Measurements from ENCODE around the gene FXR2.

Gene FXR2

GRCh38 chr17:7569571-7569970, 45.1 kb downstream of the FXR2 start:
- DNase-seq = no peak

GRCh38 chr17:7563115-7563869, 51.4 kb downstream of the FXR2 start:
- no peak for DNase-seq

- DNase-seq = no peak
Observed at GRCh38 chr17:7562208-7562605, 52.5 kb downstream of the FXR2 start.

- DNase-seq = peak; percentile 92
Observed at GRCh38 chr17:7561589-7562207, 53.0 kb downstream of the FXR2 start, which contains the start of gene SENP3. Gene SENP3 (plus strand): TSS chr17:7561919. CDS start chr17:7563077, 1,158 bp downstream.

GRCh38 chr17:7561028-7561575, 53.6 kb downstream of the FXR2 start:
- peak; percentile 92 for DNase-seq

DNA sequence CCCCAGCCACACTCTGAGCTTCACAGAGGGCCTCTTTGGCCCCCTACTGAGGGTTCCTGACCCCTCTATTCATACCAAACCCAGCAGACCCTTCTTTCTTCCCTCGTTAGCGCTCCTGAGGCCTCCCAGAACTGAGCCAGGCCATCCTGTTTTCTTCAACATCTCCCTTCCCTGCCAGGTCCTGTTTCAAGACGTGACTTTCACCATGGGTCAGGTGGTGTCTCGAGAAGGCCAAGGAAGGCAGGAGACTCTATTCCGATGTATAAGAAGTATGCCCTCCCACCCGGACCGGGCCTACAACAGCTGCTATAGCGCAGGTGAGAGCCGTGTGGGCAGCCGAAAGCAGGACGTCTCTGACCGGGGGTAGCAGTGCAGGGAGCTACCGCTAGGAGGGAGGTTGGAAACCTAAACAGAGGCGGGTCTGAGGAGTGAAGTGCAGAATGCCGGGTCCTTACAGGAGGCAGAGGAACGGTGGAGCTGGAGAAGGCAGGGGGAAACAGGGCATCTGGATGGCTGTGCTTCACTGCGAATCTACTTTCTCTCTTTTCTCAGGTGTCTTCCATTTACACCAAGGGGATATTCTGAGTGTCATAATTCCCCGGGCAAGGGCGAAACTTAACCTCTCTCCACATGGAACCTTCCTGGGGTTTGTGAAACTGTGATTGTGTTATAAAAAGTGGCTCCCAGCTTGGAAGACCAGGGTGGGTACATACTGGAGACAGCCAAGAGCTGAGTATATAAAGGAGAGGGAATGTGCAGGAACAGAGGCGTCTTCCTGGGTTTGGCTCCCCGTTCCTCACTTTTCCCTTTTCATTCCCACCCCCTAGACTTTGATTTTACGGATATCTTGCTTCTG, 54.3 kb downstream of the FXR2 start:
- peak; percentile 79 for DNase-seq

DNA sequence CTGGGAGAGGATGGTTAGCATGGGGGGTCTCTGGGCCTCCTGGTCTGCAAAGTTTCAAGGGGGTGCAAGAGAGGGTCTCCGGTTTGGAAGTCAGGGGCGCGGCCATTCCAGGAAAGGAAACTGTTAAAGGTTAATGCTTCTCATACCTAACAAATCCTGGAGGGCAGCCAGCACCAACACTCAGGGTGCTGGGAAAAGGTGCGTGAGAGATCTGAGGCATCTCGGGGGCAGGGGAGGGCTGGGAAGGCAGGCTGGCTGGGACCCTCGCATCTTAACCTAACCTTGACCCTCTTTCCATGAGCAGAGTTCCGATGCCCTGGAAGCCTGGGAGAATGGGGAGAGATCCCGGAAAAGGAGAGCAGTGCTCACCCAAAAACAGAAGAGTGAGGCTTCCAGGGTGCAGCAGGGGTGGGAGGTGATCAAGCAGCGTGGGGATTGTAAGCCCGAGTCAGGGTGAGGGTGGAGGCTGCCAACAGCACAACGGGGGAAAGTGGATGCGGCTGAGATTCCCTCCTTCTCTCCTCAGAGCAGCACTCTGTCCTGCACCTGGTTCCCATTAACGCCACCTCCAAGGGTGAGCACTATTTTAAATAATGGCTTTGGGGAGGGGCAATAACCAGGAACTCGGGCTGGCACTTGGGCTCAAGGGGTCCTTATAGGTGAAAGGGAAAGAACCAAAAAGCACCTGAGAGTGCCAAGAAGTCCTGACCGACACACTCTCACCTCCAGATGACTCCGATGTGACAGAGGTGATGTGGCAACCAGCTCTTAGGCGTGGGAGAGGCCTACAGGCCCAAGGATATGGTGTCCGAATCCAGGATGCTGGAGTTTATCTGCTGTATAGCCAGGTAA, 55.2 kb downstream of the FXR2 start:
- no peak for DNase-seq

- no peak for DNase-seq
Observed at GRCh38 chr17:7558544-7559319, 56.0 kb downstream of the FXR2 start, which contains the start of gene TNFSF13. Gene TNFSF13 (plus strand): TSS chr17:7558750. CDS start chr17:7559040, 290 bp downstream.

DNA sequence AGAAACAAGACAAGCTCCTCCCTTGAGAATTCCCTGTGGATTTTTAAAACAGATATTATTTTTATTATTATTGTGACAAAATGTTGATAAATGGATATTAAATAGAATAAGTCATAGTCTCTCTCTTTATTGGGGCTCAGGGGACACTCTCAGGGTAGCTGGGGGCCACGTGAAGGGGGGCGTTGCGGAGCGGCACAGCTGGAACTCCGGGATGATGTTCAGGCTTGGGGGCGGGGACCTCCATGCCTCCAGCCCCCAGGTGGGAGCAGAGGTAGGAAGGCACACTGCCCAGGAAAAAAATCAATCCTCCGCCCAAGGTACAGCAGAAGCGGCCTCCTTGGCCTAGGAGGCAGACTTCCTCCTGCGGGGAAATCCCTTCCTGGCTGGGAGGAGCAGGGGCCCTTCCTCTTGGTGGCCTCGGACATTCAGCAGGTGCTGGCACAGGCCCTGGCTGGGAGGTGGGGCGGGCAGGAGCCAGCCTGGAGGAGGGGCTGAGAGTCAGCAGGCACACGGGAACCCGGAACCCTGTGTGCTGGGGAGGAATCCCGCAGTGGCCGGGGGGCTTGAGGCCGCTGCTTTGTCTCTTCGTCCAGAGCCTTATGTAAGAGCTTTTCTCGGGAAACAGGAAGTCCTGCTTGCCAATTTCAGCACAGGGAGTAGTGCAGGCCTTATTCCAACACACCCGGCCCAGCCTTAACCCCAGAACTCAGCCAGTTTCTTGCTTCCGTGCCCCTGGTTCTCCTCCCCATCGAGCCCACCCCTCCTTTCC, 56.7 kb downstream of the FXR2 start:
- no peak for DNase-seq

DNA sequence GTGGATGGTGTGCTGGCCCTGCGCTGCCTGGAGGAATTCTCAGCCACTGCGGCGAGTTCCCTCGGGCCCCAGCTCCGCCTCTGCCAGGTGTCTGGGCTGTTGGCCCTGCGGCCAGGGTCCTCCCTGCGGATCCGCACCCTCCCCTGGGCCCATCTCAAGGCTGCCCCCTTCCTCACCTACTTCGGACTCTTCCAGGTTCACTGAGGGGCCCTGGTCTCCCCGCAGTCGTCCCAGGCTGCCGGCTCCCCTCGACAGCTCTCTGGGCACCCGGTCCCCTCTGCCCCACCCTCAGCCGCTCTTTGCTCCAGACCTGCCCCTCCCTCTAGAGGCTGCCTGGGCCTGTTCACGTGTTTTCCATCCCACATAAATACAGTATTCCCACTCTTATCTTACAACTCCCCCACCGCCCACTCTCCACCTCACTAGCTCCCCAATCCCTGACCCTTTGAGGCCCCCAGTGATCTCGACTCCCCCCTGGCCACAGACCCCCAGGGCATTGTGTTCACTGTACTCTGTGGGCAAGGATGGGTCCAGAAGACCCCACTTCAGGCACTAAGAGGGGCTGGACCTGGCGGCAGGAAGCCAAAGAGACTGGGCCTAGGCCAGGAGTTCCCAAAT, 57.4 kb downstream of the FXR2 start:
- no peak for DNase-seq

DNA sequence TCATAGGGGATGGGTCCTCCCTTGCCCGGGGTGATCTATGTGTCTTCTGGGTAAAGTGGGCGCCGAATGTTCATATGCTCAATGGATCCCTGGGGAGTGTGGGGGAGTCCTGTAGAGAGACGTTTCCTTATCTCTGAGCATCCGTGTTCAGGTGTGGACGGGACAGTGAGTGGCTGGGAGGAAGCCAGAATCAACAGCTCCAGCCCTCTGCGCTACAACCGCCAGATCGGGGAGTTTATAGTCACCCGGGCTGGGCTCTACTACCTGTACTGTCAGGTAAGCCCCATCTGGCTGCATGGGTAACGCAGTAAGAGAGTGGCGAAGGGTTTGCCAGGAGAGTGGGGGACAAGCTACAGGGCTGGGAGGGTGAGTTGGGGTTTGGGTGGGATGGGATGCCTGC, 58.1 kb downstream of the FXR2 start:
- no peak for DNase-seq

- DNase-seq = no peak
Observed at GRCh38 chr17:7555320-7555948, 59.3 kb downstream of the FXR2 start.

- no peak for DNase-seq
Observed at GRCh38 chr17:7553356-7553755, 61.3 kb downstream of the FXR2 start.

- no peak for DNase-seq
Observed at GRCh38 chr17:7552621-7553051, 62.1 kb downstream of the FXR2 start.

- no peak for DNase-seq
Observed at GRCh38 chr17:7551396-7551795, 63.3 kb downstream of the FXR2 start.

DNA sequence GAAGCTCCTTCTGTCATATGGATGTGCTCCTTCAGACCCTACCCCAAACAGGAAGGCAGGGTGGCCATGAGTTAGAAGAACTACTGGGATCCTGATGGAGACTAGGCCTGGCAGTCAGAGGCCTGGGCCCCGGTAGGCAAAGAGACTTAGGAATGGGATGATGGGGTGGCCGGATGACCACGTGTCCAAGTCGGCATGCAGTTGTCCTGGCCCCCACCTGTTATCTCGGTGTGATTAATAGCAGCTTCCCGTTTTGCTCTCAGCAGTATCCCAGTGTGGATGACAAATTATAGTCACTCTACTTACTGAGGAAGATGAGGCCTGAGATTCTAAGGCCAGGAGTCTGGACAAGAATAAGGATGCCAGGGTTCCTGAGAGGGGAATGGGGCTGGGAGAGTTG, 64.4 kb downstream of the FXR2 start:
- no peak for DNase-seq

DNA sequence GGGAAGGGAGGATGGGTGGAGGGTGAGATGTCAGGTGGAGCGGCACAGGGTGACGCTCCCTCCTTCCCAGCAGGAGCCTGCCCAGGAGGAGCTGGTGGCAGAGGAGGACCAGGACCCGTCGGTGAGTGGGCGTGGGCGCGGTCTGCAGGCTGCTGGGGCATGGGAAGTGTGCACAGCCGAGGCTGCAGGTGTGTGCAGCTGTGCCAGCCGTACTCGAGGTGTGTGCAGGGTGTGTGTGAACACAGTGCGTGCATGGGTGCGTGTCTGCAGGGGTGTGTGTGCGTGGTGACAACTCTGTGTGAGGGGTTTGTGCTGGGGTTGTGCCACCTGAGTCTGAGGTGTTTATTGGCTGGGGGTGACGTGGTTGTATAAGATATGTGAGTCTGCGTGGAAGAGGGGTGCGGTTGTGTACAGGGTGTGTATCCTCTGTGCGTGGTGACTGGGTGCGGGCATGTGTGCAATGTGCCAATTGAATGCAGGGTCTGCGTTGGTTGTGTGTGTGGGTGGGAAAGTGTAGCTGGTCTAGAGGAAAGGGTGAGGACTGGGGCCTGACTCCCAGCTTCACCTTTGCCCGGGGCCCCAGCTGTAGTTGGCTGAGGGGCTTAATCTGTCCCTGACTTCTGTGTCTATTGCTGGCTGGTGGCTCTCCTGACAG, 65.2 kb downstream of the FXR2 start:
- DNase-seq = peak; percentile 63

GRCh38 chr17:7548585-7549400, 65.9 kb downstream of the FXR2 start, which contains the start of gene TNFSF12:
Gene TNFSF12 (plus strand): TSS chr17:7549058. CDS start chr17:7549154, 96 bp downstream.
- DNase-seq = peak; percentile 72

Measured in stimulated activated CD8-positive, alpha-beta memory T cell treated with anti-CD3 and anti-CD28 coated beads, Interleukin-4, amount 100 ng/mL, for 48 hours (primary cell).